ENCODE data around the gene STXBP4.
"Not testable (repeated sequence)": the region's sequence is repeated elsewhere in the genome, so short reads cannot be mapped to it uniquely, and the experiment has no call there.

The STXBP4 gene

DNA sequence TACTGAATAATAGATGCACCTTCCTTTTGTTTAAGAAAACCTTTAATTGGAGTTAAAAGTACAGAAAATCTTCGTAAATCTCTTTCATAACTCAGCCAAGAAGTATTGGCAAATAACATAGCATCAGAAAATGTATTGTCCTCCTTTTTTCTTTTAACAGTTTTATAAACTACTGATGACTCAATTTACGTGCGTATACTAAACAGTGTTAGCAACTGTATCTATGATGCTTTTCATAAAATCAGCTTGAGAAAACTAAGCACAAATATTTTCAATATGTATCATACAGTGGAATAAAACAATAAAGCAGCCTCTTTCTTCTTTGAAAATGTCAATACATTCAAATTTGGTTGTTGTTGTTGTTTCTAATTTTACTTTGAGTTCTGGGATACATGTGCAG is 88.6 kb downstream of the STXBP4 start:
- DNase-seq (ENCODE audit: low read depth): no peak

DNA sequence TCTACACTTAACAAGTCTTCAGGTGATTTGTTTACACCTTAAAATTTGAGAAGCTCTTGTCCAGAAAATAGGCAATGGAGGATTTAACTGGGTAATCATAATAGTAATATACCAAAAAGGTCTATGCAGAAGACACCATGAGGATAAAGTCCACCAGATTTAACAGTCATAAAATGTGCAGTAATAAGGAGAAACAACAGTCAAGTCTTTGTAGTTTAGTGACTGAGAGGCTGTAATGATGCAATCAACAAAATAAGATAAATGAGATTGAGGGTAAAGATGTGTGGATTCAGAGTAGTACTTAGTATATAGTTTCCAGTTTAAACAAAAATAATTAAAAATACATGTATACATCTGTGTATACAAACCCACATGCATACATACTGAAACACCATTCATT is 91.2 kb downstream of the STXBP4 start:
- DNase-seq (ENCODE audit: low read depth): no peak

DNA sequence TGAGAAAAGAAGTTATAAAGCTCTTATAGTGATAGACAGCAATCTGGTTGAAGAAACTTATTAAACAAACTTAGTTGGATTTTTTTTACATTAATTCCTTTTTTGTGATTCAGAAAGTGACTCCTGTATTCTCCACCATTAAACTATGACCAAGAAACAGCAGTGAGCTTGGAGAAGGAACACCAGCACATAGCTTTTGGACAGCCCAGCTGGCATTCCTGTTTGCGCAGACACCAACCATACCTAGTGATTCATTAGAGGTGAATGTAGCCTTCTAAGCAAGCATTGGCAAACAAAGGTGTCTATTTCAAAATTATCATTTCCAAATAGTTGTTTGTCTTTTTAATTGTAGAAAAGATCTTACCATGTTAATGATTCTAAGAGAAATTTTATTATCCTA is 94.4 kb downstream of the STXBP4 start:
- DNase-seq (ENCODE audit: low read depth): no peak

DNA sequence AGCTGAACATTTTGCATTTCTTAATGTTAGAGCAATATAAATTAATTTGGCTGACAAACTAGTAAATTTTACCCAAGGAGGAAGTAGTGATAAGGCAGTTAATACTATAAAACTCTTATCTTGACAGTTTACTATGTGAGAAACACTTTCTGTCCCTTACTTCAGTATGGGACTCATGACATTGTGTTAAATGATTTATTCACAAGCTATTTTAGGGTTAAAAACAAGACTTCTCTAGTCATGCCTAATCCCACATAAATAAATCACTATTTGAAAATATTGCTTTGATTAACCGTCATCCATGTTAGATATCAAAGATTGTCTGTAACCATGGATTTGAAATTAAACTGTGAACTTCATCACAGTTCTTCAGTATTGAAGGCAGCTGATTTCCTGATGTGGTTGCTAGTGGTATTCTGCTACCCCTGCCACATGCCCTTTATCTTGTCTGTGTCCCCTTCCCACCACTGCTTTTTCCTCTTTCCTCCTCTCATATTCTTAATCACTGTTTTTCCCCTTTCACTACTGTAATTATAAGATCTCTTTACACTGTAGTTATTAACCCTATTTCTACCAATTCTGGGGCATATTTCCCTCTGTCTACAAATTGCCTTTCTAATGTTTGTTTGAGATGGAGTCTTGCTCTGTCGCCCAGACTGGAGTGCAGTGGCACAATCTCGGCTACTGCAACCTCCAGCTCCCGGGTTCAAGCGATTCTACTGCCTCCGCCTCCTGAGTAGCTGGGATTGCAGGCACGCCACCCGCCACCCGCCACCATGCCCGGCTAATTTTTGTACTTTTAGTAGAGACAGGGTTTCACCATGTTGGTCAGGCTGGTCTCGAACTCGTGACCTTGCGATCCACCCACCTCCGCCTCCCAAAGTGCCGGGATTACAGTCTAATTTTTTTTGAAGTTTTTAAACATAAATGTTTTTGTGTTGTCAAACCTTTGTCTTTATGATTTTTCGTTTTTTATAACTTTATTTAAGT is 95.6 kb downstream of the STXBP4 start:
- DNase-seq (ENCODE audit: low read depth): no peak

DNA sequence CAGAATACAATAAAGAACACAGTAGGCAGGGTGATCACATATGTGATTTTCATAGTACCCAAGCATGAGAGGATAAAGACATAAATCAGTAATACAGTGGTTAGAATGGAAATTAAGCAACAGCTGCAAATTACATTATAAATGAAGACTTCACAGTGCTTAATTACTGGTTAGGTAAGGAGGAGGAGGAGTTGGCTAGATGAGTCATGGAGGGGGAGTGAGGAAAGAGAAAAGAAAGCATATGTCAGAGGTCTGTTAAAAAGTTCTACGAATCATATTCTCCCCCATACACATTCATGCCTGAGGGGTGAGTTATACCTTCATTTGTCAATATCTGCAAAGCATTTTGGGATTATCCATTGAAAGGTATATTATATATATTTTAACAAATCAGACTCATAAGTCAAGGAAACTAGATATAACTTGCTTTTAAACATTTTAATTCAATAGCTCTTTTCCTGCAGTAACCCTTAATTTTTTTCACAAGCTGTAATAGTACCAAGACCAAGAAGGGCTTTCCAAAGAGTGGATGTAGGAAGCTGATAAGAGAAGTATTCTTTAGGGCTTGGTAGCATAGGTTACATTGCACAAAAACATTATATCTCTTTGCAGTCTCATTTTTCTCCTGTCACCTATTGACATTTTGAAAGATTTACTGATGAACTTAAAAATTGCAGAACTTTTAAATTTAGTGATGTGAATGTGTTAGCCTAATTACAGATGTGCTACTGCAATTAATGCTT is 99.3 kb downstream of the STXBP4 start:
- DNase-seq (ENCODE audit: low read depth): no peak

DNA sequence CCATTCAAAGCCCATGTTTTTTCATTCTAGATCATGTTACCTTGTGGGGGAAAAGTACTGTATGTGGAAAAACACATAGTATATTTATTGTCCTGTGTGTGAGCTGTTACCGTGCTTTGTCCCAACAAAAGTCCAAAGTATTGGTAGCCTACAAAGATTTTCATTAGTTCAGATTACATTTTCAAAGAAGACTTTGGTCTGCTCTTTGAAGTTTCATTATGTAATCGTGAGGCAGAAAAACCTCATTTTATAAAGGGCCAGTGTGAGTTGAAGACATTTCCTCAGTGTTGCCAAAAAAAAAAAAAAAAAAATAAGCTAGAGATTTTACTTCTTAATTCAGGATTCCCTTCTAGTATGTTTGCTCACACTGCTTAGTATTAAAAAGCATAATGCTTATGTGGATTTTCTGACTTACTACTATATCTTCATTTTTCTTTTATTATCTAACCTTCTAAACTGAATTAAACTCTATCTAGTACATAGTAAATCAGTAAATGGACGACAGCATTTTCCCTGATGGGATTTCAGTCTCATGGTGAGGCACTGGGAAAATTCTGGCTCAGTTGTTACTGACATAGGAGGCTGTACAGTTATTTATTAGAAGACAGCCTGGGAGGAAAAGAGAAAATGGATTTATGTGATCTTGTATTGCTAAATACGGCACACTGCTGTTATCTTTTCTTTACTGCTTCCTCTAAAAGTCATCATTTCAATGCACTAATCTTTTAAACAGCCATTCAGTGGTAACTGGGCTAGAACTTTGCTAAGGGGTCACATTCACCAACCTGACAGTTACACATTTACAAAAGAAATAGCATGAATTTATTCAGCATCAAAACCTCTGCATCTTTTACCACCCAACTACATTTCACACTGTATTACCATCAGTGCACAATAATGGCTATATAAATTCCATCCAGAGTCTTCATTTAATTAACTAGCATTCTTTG is 100.6 kb downstream of the STXBP4 start:
- DNase-seq (ENCODE audit: low read depth): no peak

DNA sequence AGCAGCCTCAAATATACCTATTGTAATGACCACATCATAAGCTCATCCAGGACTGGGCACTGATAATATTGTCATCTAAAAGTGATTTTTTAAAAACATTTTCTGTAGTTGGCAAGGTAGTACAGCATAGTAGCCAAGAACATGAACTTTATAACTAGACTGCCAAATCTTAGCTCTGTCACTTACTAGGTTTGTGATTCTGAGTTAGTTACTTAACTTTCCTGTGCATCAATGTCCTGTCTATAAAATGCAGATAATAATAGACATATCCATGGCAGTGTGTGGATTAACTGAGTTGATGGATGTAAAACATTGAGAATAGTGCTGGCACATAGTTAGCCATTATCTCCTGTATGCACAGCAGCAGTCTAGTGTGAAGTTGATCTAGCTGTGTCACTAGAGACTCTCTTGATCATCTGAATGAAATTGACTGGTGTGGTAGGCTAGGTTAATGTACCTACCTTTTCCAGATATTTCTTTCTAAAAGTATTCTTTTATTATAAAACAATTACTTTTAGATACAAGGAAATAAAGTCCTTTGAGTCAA is 101.5 kb downstream of the STXBP4 start:
- no peak for DNase-seq (ENCODE audit: low read depth)

DNA sequence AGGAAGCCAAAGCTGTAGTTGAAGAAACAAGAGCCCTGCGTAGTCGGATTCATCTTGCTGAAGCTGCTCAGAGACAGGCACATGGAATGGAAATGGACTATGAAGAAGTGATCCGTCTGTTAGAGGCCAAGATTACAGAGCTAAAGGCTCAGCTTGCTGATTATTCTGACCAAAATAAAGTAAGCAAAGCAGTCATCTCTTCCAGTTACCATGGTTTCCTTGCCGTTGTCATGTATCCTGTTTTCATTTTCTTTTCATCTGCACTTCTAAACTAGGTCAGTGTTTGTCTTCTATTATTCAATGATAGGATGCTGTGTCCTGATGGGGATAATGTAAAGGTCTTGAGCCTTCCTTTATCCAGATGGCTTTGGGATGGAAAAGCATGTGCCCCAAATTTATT is 104.3 kb downstream of the STXBP4 start:
- DNase-seq (ENCODE audit: low read depth): no peak

DNA sequence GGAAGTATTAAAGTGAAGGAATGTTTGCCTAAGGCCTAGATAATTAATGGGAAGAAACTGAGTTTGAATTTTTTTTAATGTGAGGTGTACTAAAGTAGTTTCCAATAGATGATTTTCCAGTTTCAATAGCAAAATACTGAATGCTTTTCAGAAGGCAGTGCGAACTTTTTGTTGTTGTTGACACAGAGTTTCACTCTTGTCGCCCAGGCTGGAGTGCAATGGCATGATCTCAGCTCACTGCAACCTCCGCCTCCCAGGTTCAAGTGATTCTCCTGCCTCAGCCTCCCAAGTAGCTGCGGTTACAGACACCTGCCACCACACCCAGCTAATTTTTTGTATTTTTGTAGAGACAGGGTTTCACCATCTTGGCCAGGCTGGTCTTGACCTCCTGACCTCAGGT is 104.9 kb downstream of the STXBP4 start:
- not testable (repeated sequence) for DNase-seq (ENCODE audit: low read depth)

DNA sequence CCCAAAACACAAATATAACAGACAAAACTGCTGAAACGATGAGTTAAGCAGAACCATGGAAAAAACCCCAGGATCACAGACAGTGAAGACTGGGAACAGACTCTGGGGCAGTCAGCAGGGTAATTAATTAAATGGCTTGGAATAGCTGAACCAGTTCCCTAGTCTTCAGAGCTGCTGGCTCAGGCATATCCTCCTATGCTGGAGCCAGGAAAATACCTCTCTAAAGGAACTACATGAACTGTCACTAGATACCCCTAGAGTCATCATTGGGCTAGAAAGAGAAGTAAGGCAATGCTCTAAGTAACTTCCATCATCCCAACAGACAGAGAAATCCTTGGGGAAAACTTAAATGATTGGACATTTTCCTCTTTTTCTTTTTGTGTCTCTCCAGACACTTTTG is 113.0 kb downstream of the STXBP4 start:
- no peak for DNase-seq (ENCODE audit: low read depth)

DNA sequence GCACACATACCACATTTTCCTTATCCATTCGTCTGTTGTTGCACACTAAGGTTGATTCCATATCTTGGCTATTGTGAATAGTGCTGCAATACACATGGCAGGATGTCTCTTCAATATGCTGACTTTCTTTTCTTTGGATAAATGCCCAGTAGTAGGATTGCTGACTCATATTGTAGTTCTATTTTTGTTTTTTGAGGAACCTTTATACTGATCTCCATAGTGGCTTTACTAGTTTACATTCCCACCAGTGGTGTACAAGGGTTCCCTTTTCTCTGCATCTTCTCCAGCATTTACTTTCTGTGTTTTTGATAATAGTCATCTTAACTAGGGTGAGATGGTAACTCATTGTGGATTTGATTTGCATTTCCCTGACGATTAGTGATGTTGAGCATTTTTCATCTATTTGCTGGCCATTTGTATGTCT is 118.1 kb downstream of the STXBP4 start:
- DNase-seq (ENCODE audit: low read depth): peak; percentile 67

DNA sequence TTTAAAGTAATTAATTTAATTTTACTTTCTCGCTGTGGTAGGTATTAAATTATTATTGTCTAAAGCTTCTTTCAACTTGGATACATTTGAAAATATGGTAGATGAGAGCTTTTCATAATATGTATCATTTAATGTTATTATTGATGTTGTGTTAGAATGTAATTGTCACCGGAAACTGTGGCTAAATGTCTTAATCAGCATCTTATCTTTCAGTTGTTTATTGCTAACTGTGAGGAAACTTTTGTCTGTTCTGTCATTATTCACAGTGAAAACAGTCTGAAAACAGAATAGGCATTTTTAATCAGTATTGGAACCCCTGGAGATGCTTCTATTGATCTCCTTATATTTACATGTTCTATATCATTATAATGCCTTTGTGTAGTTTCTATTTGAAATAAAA is 120.7 kb downstream of the STXBP4 start:
- no peak for DNase-seq (ENCODE audit: low read depth)

DNA sequence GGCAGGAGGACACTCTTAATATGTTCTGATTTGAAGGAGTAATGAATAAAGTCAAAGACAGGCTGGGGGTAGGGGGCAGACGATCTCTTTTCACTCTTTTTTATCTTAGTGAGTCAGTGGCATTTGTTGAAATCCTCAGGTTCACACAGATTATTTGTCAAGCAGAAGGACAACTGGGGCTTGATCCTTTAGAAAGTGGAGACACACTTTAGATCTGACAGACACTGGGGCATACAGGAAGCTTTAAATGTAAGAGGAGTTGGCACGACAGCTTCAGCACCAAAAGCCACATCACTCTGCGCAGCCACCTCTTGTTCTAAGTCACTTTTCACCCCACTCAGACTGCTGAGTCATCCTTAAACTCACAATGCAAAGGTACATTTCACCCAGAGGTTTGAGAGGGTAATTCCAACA is 121.5 kb downstream of the STXBP4 start:
- DNase-seq (ENCODE audit: low read depth): no peak

DNA sequence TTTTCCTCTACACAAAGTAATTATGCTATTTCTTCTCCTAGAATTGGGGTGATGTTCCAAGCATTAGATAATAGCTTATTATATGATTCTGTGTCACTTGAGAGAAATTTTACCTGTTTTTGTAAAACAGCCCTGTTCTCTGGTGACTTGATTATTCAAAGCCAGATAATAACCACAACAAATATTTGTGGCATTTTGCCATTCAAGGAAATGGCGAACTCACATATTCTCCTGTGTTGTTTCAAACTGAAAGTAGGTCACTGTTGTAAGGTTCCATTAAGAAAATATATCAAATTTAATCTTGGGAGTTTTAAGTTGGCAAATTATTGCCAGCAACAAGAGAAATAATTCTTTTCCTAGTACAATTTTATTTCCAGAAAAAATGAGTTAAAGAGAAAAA is 124.8 kb downstream of the STXBP4 start:
- DNase-seq (ENCODE audit: low read depth): no peak

DNA sequence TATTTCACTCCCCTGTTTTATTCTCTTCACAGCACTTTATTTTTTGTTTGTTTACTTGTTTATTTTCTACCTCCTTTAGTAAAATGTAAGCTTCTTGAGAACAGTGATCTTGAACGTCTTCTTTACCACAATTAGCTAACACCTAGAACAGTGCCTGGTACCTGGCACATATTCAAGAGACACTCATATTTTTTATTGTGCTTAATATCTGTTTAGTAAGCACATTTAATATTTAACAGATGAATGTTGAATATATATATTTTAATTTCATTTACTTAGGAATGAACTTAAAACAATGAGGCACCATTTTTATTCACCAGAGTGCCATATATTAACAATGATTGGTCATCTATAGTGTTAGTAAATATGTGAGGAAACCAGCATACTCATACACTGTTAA is 130.2 kb downstream of the STXBP4 start:
- no peak for DNase-seq (ENCODE audit: low read depth)

DNA sequence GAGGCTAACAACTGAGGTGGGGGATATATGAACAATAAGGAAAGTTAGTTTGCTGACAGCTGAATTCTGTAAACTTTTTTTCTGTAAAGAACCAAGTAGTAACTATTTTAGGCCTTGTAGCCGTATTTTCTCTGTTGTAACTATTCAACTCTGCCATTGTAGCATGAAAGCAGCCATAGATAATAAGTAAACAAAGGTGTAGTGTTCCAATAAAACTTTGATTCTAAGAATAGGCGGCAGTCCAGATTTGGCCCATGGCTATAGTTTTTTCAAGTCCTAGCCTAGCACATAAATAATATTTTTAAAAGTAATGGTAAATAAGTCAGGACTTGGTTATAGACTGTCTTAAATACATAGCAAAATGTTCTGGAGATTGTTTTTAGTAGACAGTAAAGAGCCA is 142.0 kb downstream of the STXBP4 start:
- DNase-seq (ENCODE audit: low read depth): no peak

DNA sequence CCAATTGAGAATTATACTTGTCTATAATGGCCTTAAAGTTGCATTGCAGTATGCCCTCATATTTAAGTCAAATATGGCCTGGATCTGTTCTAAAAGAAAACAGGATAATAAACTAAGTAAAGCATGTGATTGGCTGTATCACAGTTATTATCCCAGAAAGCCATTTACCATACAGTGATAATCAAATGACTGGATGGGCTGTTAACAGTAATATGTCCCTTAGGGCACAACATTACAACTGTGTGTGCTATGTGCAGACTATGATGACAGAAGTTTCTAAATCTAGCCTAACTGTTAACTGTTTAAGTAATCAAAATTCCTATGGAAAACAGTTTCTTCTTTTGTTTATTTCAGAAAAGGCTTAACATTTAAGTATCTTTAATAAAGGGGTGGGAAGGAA is 145.7 kb downstream of the STXBP4 start:
- no peak for DNase-seq (ENCODE audit: low read depth)

DNA sequence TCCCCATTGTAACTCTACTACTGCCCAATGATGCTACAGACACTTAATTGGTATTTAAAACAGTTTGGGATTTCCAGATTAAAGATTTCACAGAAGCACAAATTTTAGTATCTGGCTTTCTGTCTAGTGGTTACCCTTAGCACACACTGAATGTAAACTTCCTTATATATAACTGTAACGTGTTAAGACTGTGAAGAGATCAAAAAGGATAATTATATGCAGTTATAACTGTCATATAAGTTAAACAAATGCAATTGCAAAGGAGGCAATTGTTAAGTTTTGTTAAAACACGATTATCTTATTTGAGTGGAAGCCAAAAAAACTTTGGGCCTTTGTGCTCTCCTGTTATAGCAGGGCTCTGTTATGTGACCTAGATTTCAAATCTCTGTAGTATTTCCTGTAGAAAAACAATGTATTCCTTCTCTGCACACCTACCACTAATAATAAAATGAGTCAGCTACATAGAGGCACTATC is 147.9 kb downstream of the STXBP4 start:
- DNase-seq (ENCODE audit: low read depth): no peak

DNA sequence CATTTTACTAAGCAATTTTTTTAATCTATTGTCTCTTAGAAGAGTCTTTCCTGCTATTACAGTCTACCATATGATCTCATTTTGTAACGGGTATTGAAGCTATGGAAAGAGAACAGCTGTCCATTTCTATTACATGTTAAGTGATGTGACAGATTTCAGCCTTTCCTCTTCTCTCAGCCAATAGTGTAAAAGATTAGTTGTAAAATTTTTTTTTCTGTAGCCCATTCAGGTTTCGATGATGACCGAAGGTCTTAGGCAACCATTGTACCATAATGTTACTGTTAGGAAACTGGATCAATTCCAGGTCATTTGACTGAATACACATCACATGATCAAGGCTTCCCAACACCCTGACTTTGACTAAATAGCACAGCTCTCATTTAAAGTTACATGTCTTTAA is 148.6 kb downstream of the STXBP4 start:
- DNase-seq (ENCODE audit: low read depth): no peak

DNA sequence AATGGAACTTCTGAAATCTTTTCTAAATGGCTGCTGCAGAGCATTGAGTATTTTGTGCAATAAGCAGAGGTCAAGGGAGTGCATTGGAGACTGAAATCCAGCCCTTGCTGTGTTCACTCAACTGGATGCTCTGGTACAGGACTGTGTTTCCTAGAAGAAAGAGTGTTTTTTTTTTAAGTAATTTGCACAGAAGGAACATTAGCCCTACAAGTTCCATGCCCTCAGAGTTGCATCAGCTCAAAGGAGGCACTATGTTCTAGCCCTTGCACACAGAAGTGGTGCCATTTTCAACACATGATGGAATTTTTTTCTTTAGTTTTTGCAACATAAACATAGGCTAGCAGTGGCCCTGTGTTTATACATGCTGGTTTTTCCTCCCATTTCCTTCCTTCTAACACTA is 152.1 kb downstream of the STXBP4 start:
- no peak for DNase-seq (ENCODE audit: low read depth)

DNA sequence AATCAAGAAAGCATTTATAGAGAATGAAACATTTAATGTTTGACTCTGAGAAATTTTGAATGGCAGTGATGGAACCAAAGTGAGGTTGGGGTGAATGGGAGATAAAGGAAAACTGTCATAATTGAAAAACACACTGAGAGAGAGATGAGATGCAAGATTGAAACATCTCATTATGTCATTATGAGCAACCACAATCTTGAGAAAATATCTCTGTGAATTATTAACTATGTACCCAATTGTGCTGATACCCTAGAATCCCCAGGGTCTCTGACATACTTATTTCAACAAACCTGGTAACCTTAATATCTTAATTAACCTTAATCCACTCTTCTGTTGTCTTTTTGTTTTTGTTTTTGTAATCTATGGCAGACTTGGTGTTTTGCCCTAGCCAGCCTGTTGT is 152.7 kb downstream of the STXBP4 start:
- no peak for DNase-seq (ENCODE audit: low read depth)

DNA sequence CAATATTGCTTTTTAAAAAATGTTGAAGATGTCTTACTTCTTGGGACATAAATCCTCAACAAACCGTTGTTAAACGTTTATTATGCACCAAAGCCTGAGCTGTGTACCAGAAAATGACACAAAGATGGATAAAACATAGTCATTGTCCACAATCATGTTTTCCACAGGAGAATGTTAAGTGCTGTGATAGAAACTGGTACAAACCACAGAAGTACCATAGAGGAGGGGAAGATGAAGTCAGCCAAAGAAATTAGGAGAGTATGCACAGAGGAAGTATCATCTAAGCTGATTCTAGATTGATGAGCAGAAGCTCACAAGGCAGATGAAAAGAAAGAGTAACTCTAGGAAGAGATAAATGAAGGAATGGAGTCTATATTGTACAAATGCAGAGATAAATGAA is 153.5 kb downstream of the STXBP4 start:
- no peak for DNase-seq (ENCODE audit: low read depth)
